OCI-LY7 (cell line): ENCODE data around the gene GOLGA3. TPM values are rescaled to one million over a fixed set of nuclear protein-coding genes. Genes with fewer than 3 reads are reported as not detected.
"Not testable (repeated sequence)": the region's sequence is repeated elsewhere in the genome, so short reads cannot be mapped to it uniquely, and the experiment has no call there.

ENCODE experiments used
- BruUV-seq: library from RNA; stranded (reverse); fragments of 400-500 nt; replicated peaks from 2 replicates; lab custom pipeline; 2021; lab: Mats Ljungman, UMichigan
- CTCF ChIA-PET: fragments of 300-600 bp; sonication (Branson Sonifier 250); formaldehyde crosslinking; loops from one replicate; lab custom pipeline; 2022; ENCODE audit warnings: antibody characterized with exemption; ENCODE audit not compliant: unreplicated experiment; lab: Charles Lee
- POLR2A ChIA-PET: fragments of 300-600 bp; sonication (Branson Sonifier 250); formaldehyde crosslinking; loops from one replicate; lab custom pipeline; 2022; ENCODE audit warnings: antibody characterized with exemption; lab: Charles Lee
- DNase-seq: peaks from one replicate; pipeline ENCODE4 v3.0.0-alpha.2; 2015; ENCODE audit warnings: low spot score
- H2AFZ ChIP-seq: fragments of 200-600 bp; sonication (generic), shearing (Covaris generic); 2 replicates; pipeline ENCODE4 v1.6.1; 2014; ENCODE audit warnings: mild to moderate bottlenecking, antibody characterized with exemption, low read length, moderate library complexity
- H3K27ac ChIP-seq: fragments of 200-600 bp; sonication (generic); 2 replicates; pipeline ENCODE4 v1.5.1; 2014; ENCODE audit warnings: mixed run types, low read depth, mild to moderate bottlenecking, moderate library complexity, low read length, inconsistent platforms; ENCODE audit not compliant: poor library complexity, severe bottlenecking
- H3K36me3 ChIP-seq: fragments of 200-600 bp; sonication (generic); 2 replicates; pipeline ENCODE4 v1.6.1; 2014; ENCODE audit warnings: mild to moderate bottlenecking, antibody characterized with exemption, low read length, moderate library complexity, mixed read lengths; ENCODE audit not compliant: insufficient read depth
- H3K4me1 ChIP-seq: fragments of 200-600 bp; sonication (generic); 2 replicates; pipeline ENCODE4 v1.5.1; 2014; ENCODE audit warnings: mild to moderate bottlenecking, low read length; ENCODE audit not compliant: insufficient read depth, poor library complexity, severe bottlenecking
- H3K4me2 ChIP-seq: fragments of 200-600 bp; sonication (generic); 2 replicates; pipeline ENCODE4 v1.6.1; 2014; ENCODE audit warnings: mild to moderate bottlenecking, low read length
- H3K4me3 ChIP-seq: fragments of 200-600 bp; sonication (generic); 2 replicates; pipeline ENCODE4 v1.5.1; 2014; ENCODE audit warnings: mild to moderate bottlenecking, low read depth, low read length; ENCODE audit not compliant: poor library complexity, severe bottlenecking
- H3K79me2 ChIP-seq: fragments of 200-600 bp; sonication (generic); 2 replicates; pipeline ENCODE4 v1.6.1; 2016; ENCODE audit warnings: low read depth, mild to moderate bottlenecking, low read length, moderate library complexity, mixed read lengths; ENCODE audit not compliant: insufficient read depth
- H3K9me2 ChIP-seq: fragments of 200-600 bp; sonication (generic); 2 replicates; pipeline ENCODE4 v1.6.1; 2016; ENCODE audit warnings: mild to moderate bottlenecking, low read length, mixed read lengths; ENCODE audit not compliant: insufficient read depth
- H3K9me3 ChIP-seq: fragments of 200-600 bp; sonication (generic); 2 replicates; pipeline ENCODE4 v1.6.1; 2014; ENCODE audit warnings: mild to moderate bottlenecking, mixed run types, low read length, mixed read lengths
- H4K20me1 ChIP-seq: fragments of 200-600 bp; sonication (generic); 2 replicates; pipeline ENCODE4 v1.6.1; 2014; ENCODE audit warnings: mild to moderate bottlenecking, antibody characterized with exemption, low read length, moderate library complexity, mixed read lengths; ENCODE audit not compliant: insufficient read depth
- EZH2phosphoT487 ChIP-seq: fragments of 200-600 bp; sonication (generic); IDR thresholded peaks from 2 replicates; pipeline ENCODE4 v1.6.1; 2018; ENCODE audit warnings: low read depth, borderline replicate concordance, mild to moderate bottlenecking, mixed run types, antibody characterized with exemption, low read length, moderate library complexity, mixed read lengths
- intact Hi-C: fragments of 100-400 bp; cut with micrococcal nuclease; formaldehyde crosslinking; loops from one replicate; pipeline ENCODE4 v1.10.0; 2022; ENCODE audit not compliant: unreplicated experiment
- total RNA-seq, 2 experiments: library from RNA; depleted of rRNA in 1 of 2; stranded (reverse); fragments of >200 nt in 1 of 2; shearing (Covaris generic) in 1 of 2; gene quantifications; 2 replicates each; pipeline ENCODE4 v1.2.3, GENCODE V29; 2014 to 2022
- TF ChIP-seq, protein P1 (sequence below): fragments of 200-600 bp; sonication (generic); conservative IDR thresholded peaks from 2 replicates; pipeline ENCODE4 v1.5.1; 2014; ENCODE audit warnings: mild to moderate bottlenecking, antibody characterized with exemption, low read length, moderate library complexity, mixed read lengths

The GOLGA3 gene
- total RNA-seq, 2 experiments from 2014 or later: 51.2 to 77.9 TPM

DNA sequence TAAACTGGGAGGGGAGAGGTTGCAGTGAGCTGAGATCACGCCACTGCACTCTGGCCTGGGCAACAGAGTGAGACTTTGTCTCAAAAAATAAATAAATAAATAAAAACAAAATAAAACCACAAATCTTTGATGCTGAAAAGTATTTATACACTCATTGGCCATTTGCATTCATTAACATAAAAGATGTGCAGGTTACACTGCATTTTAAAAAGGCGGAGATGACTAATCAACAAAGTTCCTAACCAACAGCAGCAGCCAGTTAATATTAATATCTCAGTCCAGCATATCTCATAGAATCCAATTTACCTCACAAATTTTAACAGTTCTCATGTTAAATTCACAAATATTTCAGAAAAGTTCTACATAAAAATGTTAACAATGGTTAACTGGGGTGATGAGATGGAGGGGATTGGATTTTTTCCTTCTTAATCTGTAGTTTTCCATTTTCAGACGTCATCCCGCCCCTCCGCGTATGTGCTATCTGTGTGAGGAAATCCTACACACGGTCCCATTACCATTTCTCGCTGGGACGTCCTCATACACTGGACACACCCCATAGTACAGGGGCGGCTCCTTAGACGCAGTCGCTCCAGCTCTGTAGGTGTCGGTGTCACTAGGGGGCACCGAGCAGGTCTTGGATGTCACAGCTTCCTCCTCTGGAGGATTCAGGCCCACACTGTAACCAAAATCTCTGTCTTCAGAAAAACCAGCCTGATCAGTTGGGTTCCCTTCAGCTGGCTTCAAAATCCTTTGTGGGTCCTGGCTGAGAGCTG is 74.3 kb downstream of the GOLGA3 start:
- no TSS peak for BruUV-seq
- CTCF ChIA-PET: no interaction called here

DNA sequence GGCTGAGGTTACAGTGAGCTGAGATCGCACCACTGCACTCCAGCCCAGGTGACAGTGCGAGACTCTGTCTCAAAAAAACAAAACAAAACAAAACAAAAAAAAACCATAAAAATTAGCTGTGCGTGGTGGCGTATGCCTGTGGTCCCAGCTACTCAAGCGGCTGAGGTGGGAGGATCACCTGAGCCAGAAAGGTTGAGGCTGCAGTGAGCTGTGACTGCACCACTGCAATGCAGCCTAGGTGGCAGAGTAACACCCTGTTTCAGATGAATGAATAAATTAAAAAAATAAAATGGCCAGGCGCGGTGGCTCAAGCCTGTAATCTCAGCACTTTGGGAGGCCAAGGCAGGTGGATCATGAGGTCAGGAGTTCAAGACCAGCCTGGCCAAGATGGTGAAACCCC is 75.0 kb downstream of the GOLGA3 start:
- Histone ChIP-seq H4K20me1 (peaks cover 14% of the 10 kb centered on the region), H3K36me3 (peaks cover 98% of the 10 kb centered on the region), H3K79me2 (peaks cover 79% of the 10 kb centered on the region)
- H3K9me2 ChIP-seq, H3K4me3 ChIP-seq, intact Hi-C loops, CTCF ChIA-PET, DNase-seq, H3K9me3 ChIP-seq, BruUV-seq, H2AFZ ChIP-seq, H3K4me1 ChIP-seq, H3K4me2 ChIP-seq, H3K27ac ChIP-seq: not testable (repeated sequence)
- POLR2A ChIA-PET: interaction anchor here (1.3 kb wide), 1 partner anchor 14 kb away, joined by 4 read pairs; no protein-coding TSS in a partner anchor

More for the DNA sequence above, 74.3 kb downstream of the GOLGA3 start:
- peaks cover 14% of the 10 kb centered on the region for H4K20me1 ChIP-seq
- POLR2A ChIA-PET: interaction anchor here (1.3 kb wide), 1 partner anchor 13 kb away, joined by 4 read pairs; no protein-coding TSS in a partner anchor
- peaks cover 99% of the 10 kb centered on the region for H3K36me3 ChIP-seq
- intact Hi-C loops: no loop called here
- H3K9me2 ChIP-seq: no peaks in the 10 kb centered on the region
- peaks cover 86% of the 10 kb centered on the region for H3K79me2 ChIP-seq
- H3K27ac ChIP-seq: no peak overlapping the region
- no peak for TF ChIP-seq EZH2phosphoT487
- TF ChIP-seq, protein P1, sequence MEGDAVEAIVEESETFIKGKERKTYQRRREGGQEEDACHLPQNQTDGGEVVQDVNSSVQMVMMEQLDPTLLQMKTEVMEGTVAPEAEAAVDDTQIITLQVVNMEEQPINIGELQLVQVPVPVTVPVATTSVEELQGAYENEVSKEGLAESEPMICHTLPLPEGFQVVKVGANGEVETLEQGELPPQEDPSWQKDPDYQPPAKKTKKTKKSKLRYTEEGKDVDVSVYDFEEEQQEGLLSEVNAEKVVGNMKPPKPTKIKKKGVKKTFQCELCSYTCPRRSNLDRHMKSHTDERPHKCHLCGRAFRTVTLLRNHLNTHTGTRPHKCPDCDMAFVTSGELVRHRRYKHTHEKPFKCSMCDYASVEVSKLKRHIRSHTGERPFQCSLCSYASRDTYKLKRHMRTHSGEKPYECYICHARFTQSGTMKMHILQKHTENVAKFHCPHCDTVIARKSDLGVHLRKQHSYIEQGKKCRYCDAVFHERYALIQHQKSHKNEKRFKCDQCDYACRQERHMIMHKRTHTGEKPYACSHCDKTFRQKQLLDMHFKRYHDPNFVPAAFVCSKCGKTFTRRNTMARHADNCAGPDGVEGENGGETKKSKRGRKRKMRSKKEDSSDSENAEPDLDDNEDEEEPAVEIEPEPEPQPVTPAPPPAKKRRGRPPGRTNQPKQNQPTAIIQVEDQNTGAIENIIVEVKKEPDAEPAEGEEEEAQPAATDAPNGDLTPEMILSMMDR: peak; percentile 67
- H3K4me3 ChIP-seq: no peak overlapping the region
- H3K9me3 ChIP-seq: no peaks in the 10 kb centered on the region
- no peak for DNase-seq
- H2AFZ ChIP-seq: no peak overlapping the region
- H3K4me1 ChIP-seq: no peaks in the 10 kb centered on the region
- no peak overlapping the region for H3K4me2 ChIP-seq

DNA sequence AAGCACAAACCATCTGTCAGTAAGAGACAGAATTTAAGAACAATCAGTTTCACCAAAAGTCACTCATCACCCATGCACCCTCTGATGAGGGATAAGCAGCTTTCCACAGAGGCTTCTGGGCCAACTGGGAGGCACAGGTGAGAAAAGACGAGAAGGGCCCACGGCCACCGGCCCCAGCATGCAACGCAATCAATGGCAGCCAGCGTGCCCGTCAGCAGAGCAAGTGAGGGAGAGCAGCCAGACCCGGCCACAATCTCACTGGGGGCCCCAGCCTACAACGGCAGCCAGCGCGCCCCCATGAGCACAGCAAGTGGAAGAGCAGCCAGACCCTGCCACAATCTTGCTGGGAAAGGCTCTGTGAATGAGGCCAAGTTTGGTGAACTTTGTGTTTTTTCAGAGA is 80.3 kb downstream of the GOLGA3 start:
- H3K36me3 ChIP-seq: peaks cover 97% of the 10 kb centered on the region
- TF ChIP-seq, protein P1: no peak
- TF ChIP-seq EZH2phosphoT487: no peak
- no peaks in the 10 kb centered on the region for H3K9me3 ChIP-seq
- intact Hi-C loops: no loop called here
- H3K79me2 ChIP-seq: peaks cover 42% of the 10 kb centered on the region
- no peak overlapping the region for H2AFZ ChIP-seq
- ChIA-PET CTCF (no interaction called here), POLR2A (no interaction called here)
- H3K4me3 ChIP-seq: no peak overlapping the region
- no TSS peak for BruUV-seq
- H4K20me1 ChIP-seq: peaks cover 5% of the 10 kb centered on the region
- DNase-seq: no peak
- no peaks in the 10 kb centered on the region for H3K4me1 ChIP-seq
- H3K9me2 ChIP-seq: no peaks in the 10 kb centered on the region
- no peak overlapping the region for H3K27ac ChIP-seq
- H3K4me2 ChIP-seq: no peak overlapping the region
